ENCODE results near the gene TCF23. TPM values are rescaled to one million over a fixed set of nuclear protein-coding genes. Genes with fewer than 3 reads are reported as not detected.
A peak's percentile ranks its signal among the peaks of the same experiment; 100 is the strongest.

TCF23 gene
- total RNA-seq, 4 donors from 2014 or later, result not detected

- intact Hi-C loops (cut with DNase I; ENCODE audit: low total_unique reads), result no loop called here
- no peak for DNase-seq (ENCODE audit: low spot score in 2 of 2)
These were observed 20.7 kb upstream of the TCF23 start for GRCh38 chr2:27127883-27128667.

GRCh38 chr2:27128668-27129571, 19.9 kb upstream of the TCF23 start:
- no peak for TF ChIP-seq CTCF (IDR thresholded peaks at IDR 0.05)
- TF ChIP-seq POLR2A (IDR thresholded peaks at IDR 0.05), result no peak
- WGBS, 2 donors, result 76 to 77% methylated on average over 11 of the region's 11 CpGs
- intact Hi-C loops (cut with DNase I; ENCODE audit: low total_unique reads), result no loop called here
- H3K4me3 ChIP-seq (ENCODE audit: low read depth, poor library complexity, severe bottlenecking), result no peak overlapping the region
- no peak for DNase-seq (ENCODE audit: low spot score in 2 of 2)

More at GRCh38 chr2:27127883-27128667, 20.7 kb upstream of the TCF23 start:
- 83 to 88% methylated on average over 8 to 9 of the region's 9 CpGs for WGBS, 2 donors
- TF ChIP-seq POLR2A (IDR thresholded peaks at IDR 0.05), result no peak
- TF ChIP-seq CTCF (IDR thresholded peaks at IDR 0.05), result no peak
- H3K4me3 ChIP-seq (ENCODE audit: low read depth, poor library complexity, severe bottlenecking), result no peak overlapping the region

GRCh38 chr2:27130396-27130795, 18.4 kb upstream of the TCF23 start:
- no peak overlapping the region for H3K4me3 ChIP-seq (ENCODE audit: low read depth, poor library complexity, severe bottlenecking)
- no peak for DNase-seq (ENCODE audit: low spot score in 2 of 2)
- intact Hi-C loops (cut with DNase I; ENCODE audit: low total_unique reads), result no loop called here
- TF ChIP-seq CTCF (IDR thresholded peaks at IDR 0.05), result no peak
- no peak for TF ChIP-seq POLR2A (IDR thresholded peaks at IDR 0.05)
- 86 to 94% methylated on average over 10 of the region's 10 CpGs for WGBS, 2 donors

- no peak for DNase-seq (ENCODE audit: low spot score in 2 of 2)
- TF ChIP-seq CTCF (IDR thresholded peaks at IDR 0.05) (no peak), POLR2A (IDR thresholded peaks at IDR 0.05) (no peak)
- intact Hi-C loops (cut with DNase I; ENCODE audit: low total_unique reads), result no loop called here
- no peak overlapping the region for H3K4me3 ChIP-seq (ENCODE audit: low read depth, poor library complexity, severe bottlenecking)
- WGBS, 2 donors, result 74 to 89% methylated on average over 11 of the region's 11 CpGs
These were observed 17.4 kb upstream of the TCF23 start for GRCh38 chr2:27131429-27131828.

GRCh38 chr2:27133195-27133875, 15.5 kb upstream of the TCF23 start:
- peak overlapping the region; percentile 80 for H3K4me3 ChIP-seq (ENCODE audit: low read depth, poor library complexity, severe bottlenecking)
- DNase-seq (ENCODE audit: low spot score in 2 of 2), result no peak
- intact Hi-C loops (cut with DNase I; ENCODE audit: low total_unique reads), result no loop called here
- TF ChIP-seq POLR2A (IDR thresholded peaks at IDR 0.05) (no peak), CTCF (IDR thresholded peaks at IDR 0.05) (no peak)
- WGBS, 2 donors, result 36 to 41% methylated on average over 14 of the region's 14 CpGs

All from lower leg skin (tissue), 4 donors.